HG03457 (cell line): ENCODE measurements around the gene TTLL5.
"Not testable (repeated sequence)": the region's sequence is repeated elsewhere in the genome, so short reads cannot be mapped to it uniquely, and the experiment has no call there.

Experiments
- ATAC-seq: cut with Tn5 transposase; IDR thresholded peaks from one replicate; pipeline ENCODE4 v1.9.1; 2021; ENCODE audit warnings: moderate number of reproducible peaks; ENCODE audit not compliant: unreplicated experiment

Gene TTLL5

DNA sequence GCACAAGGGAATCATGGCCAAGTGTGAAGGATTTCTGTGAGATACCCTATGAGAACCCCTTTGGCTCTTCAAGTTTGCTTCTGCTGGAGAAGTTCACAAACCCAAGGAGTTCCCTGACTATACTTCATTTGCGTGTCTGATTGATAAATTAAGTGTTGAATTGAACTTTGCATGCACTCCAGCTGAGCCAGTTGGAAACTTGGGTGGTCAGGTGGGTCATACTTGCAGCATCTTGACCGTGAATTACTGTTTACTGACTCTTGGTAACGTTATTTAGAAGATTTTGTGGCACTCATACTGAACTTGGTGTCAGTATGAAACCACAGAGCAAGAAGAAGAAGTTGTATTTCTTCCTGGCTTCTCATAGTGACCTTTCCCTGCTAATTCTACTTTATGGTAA is 243.3 kb downstream of the TTLL5 start:
- no peak for ATAC-seq

DNA sequence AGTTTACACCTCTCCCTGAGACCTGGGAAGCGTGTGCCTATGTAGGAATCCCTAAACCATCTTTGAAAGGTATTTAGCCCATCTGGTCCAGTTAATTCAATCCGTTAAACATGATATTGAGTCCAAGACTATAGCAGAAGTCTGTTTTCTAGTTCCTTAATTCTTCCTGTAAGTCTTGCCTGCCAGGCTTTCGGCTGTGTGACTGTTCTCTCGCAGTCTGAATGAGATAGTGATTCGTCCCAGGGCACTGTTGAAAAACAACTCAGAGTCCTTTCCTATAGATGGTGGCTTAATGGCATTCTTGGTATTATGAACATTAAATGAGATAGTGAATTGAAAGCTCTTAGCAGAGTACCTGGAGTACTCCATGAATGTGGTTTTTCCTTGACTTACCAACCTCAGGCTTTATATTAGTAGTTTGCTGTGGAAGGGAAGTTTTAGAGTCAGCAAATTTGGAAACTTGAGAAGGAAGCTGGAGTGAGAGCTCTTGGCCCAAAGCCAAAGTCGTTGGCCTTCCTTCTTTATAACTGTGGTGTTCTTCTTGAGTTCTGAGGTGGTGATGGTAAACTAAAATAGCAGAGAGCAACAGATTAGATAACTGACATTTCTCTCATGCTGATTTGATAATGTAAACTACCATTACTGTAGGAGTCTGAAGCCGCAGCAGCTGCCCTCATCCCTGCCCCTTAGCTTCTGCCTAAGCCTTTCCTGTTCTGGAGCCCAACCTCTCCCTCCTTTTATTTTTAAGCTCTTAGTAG is 244.3 kb downstream of the TTLL5 start:
- ATAC-seq = no peak

DNA sequence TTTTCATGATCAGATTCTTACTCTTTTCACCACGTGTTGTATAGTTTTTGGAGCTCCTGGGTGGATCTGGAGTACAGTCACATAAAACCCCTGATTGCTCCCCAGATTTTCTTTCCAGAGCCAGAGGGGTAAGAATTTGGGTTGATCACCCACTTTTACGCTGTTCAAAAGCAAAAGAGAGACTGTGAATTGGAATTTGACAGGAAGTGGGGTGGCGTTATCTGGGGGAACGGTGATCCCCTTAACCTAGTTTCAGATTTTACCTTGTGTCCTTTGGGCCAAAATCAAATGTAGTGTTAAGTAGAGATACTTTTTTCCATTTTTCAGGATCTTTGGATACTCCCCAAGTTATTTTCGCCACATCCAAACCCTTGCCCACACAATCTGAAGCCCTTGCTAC is 245.2 kb downstream of the TTLL5 start:
- ATAC-seq = no peak

DNA sequence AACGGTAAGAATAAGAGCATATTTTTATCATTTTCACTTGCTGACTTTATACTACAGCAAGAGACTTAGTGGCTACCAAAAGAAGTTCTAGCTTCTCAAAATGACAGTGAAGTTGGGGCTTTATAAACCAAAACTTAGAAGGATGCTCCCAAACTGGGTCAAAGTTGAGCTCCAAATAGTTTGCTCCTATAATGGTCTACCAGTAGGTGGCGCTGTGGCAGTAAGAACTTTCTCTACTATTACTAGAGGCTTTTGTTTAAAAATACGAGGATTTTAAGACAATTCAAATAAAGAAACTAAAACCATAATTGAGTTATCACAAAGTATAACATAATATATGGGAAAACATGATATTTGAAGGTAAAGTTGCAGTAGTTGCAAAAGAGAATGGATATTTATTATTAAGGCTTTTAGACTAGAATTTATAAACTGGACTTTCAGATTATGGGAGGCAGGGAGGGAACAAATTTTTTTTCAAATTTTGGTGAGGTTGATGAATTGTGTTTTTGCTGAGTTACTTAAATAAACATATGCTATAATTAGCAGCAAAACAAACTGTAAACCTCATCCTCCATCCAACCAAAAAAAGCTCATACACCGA is 245.7 kb downstream of the TTLL5 start:
- ATAC-seq = no peak

DNA sequence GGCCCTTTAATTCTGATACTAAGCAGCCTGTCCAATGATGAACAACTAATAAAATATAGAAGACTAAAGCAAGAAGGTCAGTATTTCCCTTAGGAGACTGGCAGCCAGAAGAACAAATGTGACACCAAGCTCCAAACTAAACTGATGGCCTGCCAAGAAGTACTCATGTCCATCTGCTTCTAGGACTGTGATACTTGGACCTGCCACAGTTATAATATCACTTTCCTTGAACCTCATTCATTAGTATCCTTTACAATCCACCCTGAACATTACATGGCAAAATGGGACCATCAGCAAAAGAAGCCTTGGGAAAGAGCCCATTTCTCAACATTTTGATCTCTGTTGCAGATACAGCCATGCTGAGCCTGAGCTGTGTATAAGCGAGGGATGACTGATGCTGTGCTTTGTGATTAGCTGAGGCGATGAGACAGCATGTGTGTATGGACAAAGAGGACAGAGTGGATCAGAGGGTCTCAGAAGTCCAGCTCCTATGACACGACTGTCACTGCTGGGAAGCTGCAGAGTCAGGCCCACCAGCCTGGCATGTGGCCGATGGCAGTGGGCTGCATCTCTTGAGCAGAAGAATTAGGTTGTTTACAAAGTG is 246.8 kb downstream of the TTLL5 start:
- no peak for ATAC-seq

DNA sequence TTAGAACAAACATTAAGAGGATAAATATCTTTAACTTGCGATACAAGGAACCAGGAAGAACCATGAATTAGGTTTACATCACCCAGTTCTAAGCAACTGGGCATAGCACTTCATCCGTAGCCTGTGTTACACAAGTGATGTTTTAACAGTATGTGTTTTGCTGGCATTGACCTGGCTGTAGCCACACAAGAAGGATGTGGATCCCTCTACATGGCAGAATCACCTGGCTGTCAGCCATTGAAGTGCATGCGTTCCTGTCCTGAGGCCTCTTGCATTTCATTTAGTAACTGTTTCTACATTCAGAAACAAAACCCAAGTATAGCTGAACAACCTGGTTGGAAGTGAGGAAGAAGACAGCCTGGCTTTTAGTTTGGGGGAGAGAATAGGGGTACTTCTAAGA is 248.6 kb downstream of the TTLL5 start:
- no peak for ATAC-seq

DNA sequence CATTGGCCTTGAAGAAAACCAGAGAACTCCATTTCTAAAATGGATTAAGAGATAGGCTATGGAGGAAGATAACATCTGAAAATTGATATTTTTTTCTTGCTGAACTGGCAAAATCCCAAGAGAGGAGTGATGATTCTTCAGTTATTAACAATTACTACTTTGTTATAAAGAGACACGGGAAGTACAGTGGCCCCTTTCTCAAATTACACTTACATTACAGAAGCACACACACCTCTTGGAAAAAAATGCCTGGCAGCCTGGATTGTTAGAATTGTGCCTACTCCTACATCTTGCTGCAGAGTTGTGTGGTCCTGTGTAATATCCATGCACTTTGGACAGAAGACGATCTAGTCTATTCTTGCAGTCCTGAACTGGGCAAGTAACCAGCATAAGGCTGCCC is 249.0 kb downstream of the TTLL5 start:
- ATAC-seq = no peak

DNA sequence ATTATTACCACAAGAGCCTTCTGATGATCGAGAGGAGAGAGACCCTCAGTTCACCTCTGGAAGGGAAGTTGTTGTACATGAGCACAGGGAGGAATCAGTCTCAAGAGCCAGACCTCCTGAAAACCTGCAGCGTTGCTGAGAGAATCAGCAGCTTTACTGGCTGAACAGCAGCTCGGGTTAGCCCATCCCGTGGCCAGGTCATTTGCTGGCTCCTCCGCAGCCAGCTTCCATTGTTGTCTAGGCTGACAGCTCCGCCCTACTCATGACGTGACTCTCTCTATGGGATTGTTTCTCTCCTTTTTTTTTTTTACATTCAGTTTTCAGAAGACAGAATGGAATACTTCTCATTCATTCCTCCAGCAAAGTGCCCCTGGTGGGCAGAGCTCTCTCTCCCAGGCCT is 250.8 kb downstream of the TTLL5 start:
- no peak for ATAC-seq

DNA sequence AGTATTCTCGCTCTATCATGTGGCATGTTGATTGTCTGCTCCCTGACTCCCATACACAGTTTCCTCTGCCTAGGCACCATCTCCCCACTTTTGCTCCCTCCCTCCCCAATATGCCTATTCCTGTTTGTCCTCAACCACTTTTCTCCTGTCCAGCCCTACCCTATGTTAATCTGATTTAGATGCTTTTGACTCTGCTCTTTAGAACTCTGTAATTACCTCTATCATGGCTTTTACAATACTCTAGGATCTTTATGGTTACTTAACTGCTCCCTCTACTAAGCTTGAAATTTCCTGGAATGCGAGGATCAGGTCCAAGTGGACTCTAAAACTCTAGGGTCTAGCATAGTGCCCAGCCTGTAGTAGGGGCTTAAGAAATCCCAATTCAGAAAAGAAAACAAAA is 252.1 kb downstream of the TTLL5 start:
- ATAC-seq = no peak

DNA sequence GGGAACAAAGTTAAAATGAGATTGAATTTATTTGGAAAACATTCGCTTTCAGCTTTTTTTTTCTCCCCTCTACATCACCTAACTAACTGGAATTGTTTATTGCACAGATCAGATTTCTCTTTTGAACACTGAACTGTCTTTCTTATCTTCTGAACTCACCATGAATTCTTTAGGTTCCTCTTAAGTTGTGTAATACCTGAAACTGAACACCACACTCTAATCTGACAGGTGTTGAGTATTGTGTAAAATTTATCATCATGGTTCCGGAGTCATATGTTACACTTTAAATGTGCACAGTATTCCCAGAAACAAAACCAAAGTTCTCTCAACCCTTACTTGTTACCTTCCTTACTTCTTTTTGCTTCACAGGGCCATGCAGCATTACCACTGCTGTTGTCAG is 254.0 kb downstream of the TTLL5 start:
- no peak for ATAC-seq

DNA sequence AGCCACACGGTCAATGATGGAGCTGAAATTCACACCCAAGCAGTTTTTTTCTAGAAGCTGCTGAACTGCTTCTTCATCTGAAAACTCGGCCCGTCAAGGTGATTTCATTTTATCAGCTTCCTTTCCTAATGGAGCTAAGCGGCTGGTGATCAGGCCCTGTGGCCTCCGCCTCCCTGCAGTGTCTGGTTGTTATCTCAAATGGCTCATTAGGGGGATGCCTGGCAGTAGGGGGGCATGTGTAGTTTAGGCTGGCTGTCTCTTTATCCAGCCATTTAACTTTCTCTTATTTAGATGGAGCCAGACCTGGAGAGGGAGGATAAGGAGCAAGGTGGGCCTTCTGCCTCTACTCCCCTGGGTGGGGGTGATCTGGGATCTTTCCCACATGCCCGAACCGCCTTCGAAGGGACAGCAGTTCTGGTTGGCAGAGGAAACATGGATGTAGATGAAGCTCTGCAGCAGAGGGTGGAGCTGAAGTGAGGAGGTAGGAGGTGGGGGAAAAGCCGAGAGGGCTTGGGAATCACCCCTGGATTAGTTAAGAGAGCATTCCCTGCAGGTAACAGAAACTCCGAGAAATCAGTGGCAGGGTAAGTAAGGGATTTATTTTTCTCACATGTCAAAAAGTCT is 256.4 kb downstream of the TTLL5 start:
- ATAC-seq = no peak

DNA sequence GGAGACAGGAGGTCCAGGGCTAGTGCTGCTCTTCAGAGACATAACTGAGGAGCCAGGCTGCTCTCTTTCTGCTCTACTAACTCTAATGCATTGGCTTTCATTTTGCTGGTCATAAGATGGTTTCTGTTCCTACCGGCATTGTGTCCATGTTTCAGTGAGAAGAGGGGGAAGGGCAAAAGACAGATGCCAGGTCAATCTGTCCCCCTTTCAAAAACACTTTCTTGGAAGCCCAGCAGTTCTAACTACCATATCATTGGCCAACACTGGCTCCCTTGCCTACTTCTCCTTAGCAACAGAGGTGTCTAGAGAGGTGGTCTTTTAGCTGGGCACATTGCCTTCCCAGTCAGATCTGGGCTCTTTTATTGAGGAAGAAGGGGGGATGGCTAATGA is 256.9 kb downstream of the TTLL5 start:
- no peak for ATAC-seq

DNA sequence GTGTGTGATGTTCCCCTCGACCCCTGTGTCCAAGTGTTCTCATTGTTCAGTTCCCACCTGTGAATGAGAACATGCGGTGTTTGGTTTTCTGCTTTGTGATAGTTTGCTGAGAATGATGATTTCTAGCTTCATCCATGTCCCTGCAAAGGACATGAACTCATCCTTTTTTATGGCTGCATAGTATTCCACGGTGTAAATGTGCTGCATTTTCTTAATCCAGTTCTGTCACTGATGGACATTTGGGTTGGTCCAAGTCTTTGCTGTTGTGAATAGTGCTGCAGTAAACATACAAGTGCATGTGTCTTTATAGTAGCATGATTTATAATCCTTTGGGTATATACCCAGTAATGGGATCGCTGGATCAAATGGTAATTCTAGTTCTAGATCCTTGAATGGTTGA is 259.4 kb downstream of the TTLL5 start:
- not testable (repeated sequence) for ATAC-seq

DNA sequence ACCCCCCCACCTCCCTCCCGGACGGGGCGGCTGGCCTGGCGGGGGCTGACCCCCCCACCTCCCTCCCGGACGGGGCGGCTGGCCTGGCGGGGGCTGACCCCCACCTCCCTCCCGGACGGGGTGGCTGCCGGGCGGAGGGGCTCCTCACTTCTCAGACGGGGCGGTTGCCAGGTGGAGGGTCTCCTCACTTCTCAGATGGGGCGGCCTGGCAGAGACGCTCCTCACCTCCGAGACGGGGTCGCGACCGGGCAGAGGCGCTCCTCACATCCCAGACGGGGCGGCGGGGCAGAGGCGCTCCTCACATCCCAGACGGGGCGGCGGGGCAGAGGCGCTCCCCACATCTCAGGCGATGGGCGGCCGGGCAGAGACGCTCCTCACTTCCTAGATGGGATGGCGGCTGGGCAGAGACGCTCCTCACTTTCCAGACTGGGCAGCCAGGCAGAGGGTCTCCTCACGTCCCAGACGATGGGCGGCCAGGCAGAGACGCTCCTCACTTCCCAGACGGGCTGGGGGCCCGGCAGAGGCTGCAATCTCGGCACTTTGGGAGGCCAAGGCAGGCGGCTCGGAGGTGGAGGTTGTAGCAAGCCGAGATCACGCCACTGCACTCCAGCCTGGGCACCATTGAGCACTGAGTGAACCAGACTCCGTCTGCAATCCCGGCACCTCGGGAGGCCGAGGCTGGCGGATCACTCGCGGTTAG is 264.2 kb downstream of the TTLL5 start:
- not testable (repeated sequence) for ATAC-seq

DNA sequence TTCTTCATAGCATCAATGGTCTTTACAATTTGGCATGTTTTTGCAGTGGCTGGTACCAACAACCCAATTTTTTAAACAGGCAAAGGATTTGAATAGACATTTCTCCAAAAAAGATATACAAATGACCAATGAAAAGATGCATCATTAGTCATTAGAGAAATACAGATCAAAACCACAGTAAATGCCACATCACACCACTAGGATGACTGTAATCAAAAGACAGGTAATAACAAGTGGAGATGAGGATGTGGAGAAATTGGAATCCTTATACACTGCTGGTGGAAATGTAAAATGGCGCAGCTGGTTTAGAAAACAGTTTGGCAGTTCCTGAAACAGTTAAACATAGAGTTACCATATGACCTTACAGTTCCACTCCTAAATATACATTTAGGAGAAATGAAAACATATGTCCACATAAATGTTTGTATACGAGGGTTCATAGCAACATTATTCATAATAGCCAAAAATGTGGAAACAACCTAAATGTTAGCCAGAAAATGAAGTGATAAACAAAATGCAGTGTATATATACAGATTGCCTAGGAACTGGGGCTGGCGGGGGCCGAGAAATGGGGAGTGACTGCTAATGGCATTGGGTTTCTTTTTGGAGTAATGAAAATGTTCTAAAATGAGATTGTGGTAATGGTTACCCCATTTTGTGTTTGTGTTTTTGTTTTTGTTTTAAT is 265.5 kb downstream of the TTLL5 start:
- no peak for ATAC-seq

DNA sequence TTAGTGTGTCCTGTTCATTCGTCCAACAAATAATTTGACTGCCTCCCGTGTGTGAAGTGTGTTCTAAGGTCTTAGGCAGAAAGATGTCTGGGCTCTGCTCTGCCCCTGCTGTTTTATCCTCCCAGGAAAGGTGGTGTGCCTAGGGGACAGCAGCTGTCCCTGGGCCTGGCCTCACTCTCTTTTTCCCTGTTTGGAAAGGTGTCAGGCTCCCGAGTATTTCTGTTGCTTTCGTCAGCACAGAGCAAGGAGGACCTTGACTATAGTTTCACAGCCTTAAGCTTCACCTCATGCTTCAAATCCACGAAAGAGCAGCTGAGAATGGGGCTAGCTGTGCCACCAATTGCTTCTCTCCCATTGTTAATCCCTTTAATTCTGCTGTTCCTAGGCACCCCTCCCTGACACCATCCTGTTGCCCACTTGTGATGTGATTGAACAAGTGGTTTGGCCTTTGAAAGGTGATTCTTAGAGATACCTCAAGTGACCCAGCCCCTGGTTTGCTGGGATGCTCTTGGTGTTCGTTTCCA is 266.6 kb downstream of the TTLL5 start:
- no peak for ATAC-seq

DNA sequence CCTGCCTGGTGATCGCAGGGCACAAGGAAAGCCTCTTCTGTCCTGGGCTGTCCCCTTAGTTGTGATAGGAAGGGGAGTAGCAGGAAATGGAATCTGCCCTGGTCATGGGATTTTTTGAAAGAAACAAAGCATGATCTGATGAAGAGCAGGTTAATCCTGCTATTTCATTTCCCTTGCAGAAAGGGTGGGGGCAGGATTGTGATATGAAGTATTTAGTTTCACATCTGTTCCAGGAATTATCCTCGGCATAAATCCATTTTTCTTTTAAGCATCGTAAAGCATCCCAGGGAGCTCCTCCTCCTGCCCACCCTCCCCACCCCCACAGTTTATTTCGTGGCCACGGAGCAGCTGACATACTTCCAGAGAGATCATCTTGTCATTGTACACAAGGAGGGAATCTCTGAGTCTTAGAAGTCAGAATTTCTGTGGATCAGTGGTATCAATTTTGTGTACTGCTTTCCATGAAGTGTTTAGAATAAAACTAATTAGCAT is 267.7 kb downstream of the TTLL5 start:
- ATAC-seq = no peak

DNA sequence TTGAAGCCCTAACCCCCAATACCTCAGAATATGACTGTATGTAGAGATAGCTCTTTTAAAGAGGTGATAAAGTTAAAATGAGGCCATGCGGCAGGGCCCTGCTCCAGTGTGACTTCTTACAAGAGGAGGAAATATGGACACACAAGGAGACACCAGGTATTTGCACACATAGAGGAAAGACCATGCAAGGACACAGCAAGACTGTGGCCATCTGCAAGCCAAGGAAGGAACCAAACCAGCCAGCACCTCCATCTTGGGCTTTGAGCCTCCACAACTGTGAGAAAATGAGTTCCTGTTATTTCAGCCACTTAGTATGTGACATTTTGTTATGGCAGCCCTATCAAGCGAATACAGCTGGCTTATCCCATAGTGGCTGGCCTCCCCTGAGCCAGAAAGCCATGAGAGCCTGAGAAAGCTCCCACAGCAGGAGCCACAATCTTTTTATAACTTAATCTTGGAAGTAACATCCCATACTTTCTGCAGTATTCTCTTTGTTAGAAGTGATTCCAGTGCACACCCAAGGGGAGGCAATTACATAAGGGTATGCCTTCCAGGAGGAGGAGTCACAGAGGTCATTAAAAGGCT is 272.8 kb downstream of the TTLL5 start:
- no peak for ATAC-seq

DNA sequence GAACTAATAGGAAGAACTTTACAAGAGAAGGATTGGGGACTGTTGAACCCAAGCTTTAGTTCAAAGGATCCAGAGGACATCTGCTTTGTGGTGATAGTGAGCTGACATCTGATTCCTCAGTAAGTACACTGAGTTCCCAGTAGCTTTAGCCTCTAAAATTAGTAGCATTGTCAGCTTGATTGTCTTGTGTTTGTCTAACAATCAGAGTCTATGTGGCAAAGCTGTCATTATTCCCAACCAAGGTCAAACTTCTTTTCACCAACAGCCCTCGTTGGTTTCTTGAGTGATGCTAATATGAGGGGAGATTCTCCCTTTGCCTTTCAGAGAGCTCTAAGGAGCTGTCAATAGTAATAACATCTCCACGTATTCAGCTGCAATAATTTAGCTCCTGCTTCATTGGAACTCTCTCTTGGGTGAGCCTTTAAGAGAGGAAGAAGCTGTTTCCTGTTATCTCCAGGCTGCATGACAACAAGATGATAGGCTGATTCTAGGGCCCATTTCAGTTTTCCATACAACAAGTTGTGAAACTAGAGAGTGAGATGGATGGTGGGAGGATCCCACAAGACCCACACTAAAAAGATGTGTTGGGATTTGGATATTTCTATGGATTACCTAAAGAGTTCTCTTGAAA is 274.1 kb downstream of the TTLL5 start:
- no peak for ATAC-seq

DNA sequence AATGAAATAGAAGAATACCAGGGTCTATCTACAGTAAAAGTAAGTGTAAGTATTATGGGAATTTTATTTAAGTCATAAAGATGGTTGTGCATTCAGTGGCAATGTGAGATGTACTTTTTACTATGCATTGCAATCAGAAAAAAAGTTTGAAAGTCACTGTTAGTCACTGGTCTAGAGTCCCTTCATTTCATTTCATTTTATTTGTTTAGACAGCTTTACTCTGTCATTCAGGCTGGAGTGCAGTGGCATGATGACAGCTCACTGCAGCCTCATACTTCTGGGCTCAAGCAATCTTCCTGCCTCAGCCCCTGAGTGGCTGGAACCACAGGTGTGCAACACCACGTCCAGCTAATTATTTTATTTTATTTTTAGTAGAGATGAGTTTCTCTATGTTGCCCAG is 278.2 kb downstream of the TTLL5 start:
- ATAC-seq = no peak
